ENCODE results near the gene RFX7.

Gene RFX7

GRCh38 chr15:56185980-56186379 is 57.7 kb downstream of the RFX7 start:
- Histone ChIP-seq H2BK12ac (ENCODE audit: low read length) (no peak overlapping the region), H2BK120ac (ENCODE audit: insufficient read depth, low read length, poor library complexity) (no peak overlapping the region), H3K4ac (ENCODE audit: low read depth, low read length) (no peak overlapping the region), H3K4me1 (ENCODE audit: control insufficient read depth in 1 of 2, insufficient read depth in 2 of 2, low read length in 2 of 2) (no peaks in the 10 kb centered on the region), H3K79me1 (ENCODE audit: low read length) (no peaks in the 10 kb centered on the region), H4K8ac (ENCODE audit: low read depth, low read length) (no peak overlapping the region), H3K23ac (ENCODE audit: low read length) (no peak overlapping the region), H3K27me3 (ENCODE audit: insufficient read depth, low read length) (no peaks in the 10 kb centered on the region), H3K79me2 (ENCODE audit: control insufficient read depth, insufficient read depth, low read length, poor library complexity) (peaks cover 1% of the 10 kb centered on the region), H3K9me3 (ENCODE audit: insufficient read depth, low read depth, low read length) (no peaks in the 10 kb centered on the region), H3K14ac (ENCODE audit: low read length) (no peak overlapping the region), H2BK5ac (ENCODE audit: low read depth, low read length, poor library complexity) (no peak overlapping the region), H2AK5ac (ENCODE audit: low read length) (no peak overlapping the region), H3K36me3 (ENCODE audit: control insufficient read depth in 1 of 2, insufficient read depth in 2 of 2, low read length in 2 of 2) (no peaks in the 10 kb centered on the region), H3K9ac (ENCODE audit: low read length) (no peak overlapping the region), H2AFZ (ENCODE audit: insufficient read depth, low read length, poor library complexity) (no peak overlapping the region), H3K27ac (ENCODE audit: low read depth, low read length) (no peak overlapping the region), H4K12ac (ENCODE audit: low read depth, low read length) (no peak overlapping the region), H3K4me2 (ENCODE audit: low read length) (no peak overlapping the region), H4K91ac (ENCODE audit: low read depth, low read length) (no peak overlapping the region), H3K18ac (ENCODE audit: low read length) (no peak overlapping the region), H3K4me3 (ENCODE audit: low read depth, low read length) (no peak overlapping the region)
- WGBS (ENCODE audit: extremely low coverage, insufficient coverage, insufficient read length): no CpG with 5 or more reads among the region's 1 CpG
- DNase-seq: no peak

DNA sequence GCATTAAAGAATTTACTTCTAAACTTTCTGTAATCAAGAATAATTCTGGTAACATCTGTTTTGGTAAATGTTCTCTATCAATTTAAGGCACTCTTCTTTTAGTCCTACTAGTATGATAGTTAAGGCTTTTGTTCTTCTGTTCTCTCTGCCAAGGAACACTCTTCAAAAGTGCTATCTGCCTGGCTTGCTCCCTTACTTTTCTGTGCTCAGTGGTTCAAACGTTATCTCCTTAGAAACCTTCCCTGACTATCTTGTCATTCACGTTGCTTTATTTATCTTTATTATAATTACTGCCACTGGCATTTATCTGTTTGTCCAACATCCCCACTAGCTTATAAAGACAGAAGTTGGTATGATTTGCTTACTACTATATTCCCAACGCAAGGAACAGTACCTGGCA is 59.2 kb downstream of the RFX7 start:
- Histone ChIP-seq H4K12ac (ENCODE audit: low read depth, low read length) (no peak overlapping the region), H3K79me1 (ENCODE audit: low read length) (no peaks in the 10 kb centered on the region), H2BK5ac (ENCODE audit: low read depth, low read length, poor library complexity) (no peak overlapping the region), H2BK12ac (ENCODE audit: low read length) (no peak overlapping the region), H3K4me1 (ENCODE audit: control insufficient read depth in 1 of 2, insufficient read depth in 2 of 2, low read length in 2 of 2) (no peaks in the 10 kb centered on the region), H3K4me3 (ENCODE audit: low read depth, low read length) (no peak overlapping the region), H3K9ac (ENCODE audit: low read length) (no peak overlapping the region), H3K27ac (ENCODE audit: low read depth, low read length) (no peak overlapping the region), H3K4ac (ENCODE audit: low read depth, low read length) (no peak overlapping the region), H3K18ac (ENCODE audit: low read length) (no peak overlapping the region), H2AFZ (ENCODE audit: insufficient read depth, low read length, poor library complexity) (no peak overlapping the region), H3K23ac (ENCODE audit: low read length) (no peak overlapping the region), H3K27me3 (ENCODE audit: insufficient read depth, low read length) (no peaks in the 10 kb centered on the region), H2BK120ac (ENCODE audit: insufficient read depth, low read length, poor library complexity) (no peak overlapping the region), H3K79me2 (ENCODE audit: control insufficient read depth, insufficient read depth, low read length, poor library complexity) (no peaks in the 10 kb centered on the region), H3K36me3 (ENCODE audit: control insufficient read depth in 1 of 2, insufficient read depth in 2 of 2, low read length in 2 of 2) (no peaks in the 10 kb centered on the region), H4K91ac (ENCODE audit: low read depth, low read length) (no peak overlapping the region), H3K9me3 (ENCODE audit: insufficient read depth, low read depth, low read length) (no peaks in the 10 kb centered on the region), H3K4me2 (ENCODE audit: low read length) (no peak overlapping the region), H3K14ac (ENCODE audit: low read length) (no peak overlapping the region), H2AK5ac (ENCODE audit: low read length) (no peak overlapping the region), H4K8ac (ENCODE audit: low read depth, low read length) (no peak overlapping the region)
- DNase-seq: no peak
- no CpG with 5 or more reads among the region's 3 CpGs for WGBS (ENCODE audit: extremely low coverage, insufficient coverage, insufficient read length)

GRCh38 chr15:56180851-56181250 is 62.8 kb downstream of the RFX7 start:
- no peak overlapping the region for H4K12ac ChIP-seq (ENCODE audit: low read depth, low read length)
- no peak overlapping the region for H3K4me2 ChIP-seq (ENCODE audit: low read length)
- no CpG with 5 or more reads among the region's 4 CpGs for WGBS (ENCODE audit: extremely low coverage, insufficient coverage, insufficient read length)

DNA sequence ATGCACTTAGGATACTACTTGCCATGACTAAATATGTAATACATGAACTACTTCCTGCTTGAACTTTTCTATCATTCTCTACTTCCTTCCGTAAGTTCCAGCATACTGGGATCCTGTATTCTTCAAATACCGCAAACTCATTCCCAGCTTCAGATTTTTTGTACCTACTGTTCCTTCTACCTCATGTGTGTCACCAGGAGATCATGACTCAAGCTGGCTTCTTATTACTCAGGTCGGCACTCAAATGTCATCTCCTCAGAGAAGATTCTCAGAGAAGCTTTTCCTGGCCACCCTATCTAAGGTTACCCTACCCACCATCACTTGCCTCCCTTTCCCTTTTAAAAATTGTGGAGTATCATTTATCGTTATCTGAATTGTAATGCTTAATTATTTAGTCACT is 66.7 kb downstream of the RFX7 start:
- Histone ChIP-seq H3K27ac (ENCODE audit: low read depth, low read length) (no peak overlapping the region), H2BK12ac (ENCODE audit: low read length) (no peak overlapping the region), H3K14ac (ENCODE audit: low read length) (no peak overlapping the region), H3K4ac (ENCODE audit: low read depth, low read length) (no peak overlapping the region), H3K23ac (ENCODE audit: low read length) (no peak overlapping the region), H3K79me1 (ENCODE audit: low read length) (no peaks in the 10 kb centered on the region), H3K18ac (ENCODE audit: low read length) (no peak overlapping the region), H4K12ac (ENCODE audit: low read depth, low read length) (no peak overlapping the region), H4K91ac (ENCODE audit: low read depth, low read length) (no peak overlapping the region), H3K9ac (ENCODE audit: low read length) (no peak overlapping the region), H2BK5ac (ENCODE audit: low read depth, low read length, poor library complexity) (no peak overlapping the region), H2AFZ (ENCODE audit: insufficient read depth, low read length, poor library complexity) (no peak overlapping the region), H3K4me1 (ENCODE audit: control insufficient read depth in 1 of 2, insufficient read depth in 2 of 2, low read length in 2 of 2) (no peaks in the 10 kb centered on the region), H3K9me3 (ENCODE audit: insufficient read depth, low read depth, low read length) (no peaks in the 10 kb centered on the region), H3K36me3 (ENCODE audit: control insufficient read depth in 1 of 2, insufficient read depth in 2 of 2, low read length in 2 of 2) (peaks cover 2 to 3% of the 10 kb centered on the region in 2 experiments), H2BK120ac (ENCODE audit: insufficient read depth, low read length, poor library complexity) (no peak overlapping the region), H3K4me3 (ENCODE audit: low read depth, low read length) (no peak overlapping the region), H4K8ac (ENCODE audit: low read depth, low read length) (no peak overlapping the region), H3K4me2 (ENCODE audit: low read length) (no peak overlapping the region), H3K27me3 (ENCODE audit: insufficient read depth, low read length) (no peaks in the 10 kb centered on the region), H3K79me2 (ENCODE audit: control insufficient read depth, insufficient read depth, low read length, poor library complexity) (no peaks in the 10 kb centered on the region), H2AK5ac (ENCODE audit: low read length) (no peak overlapping the region)
- no CpG with 5 or more reads among the region's 4 CpGs for WGBS (ENCODE audit: extremely low coverage, insufficient coverage, insufficient read length)
- DNase-seq: no peak

More at GRCh38 chr15:56180851-56181250, 62.8 kb downstream of the RFX7 start:
- H3K79me1 ChIP-seq (ENCODE audit: low read length): no peaks in the 10 kb centered on the region
- no peak overlapping the region for H3K23ac ChIP-seq (ENCODE audit: low read length)
- H4K8ac ChIP-seq (ENCODE audit: low read depth, low read length): no peak overlapping the region
- H2AFZ ChIP-seq (ENCODE audit: insufficient read depth, low read length, poor library complexity): no peak overlapping the region
- H3K36me3 ChIP-seq (ENCODE audit: control insufficient read depth in 1 of 2, insufficient read depth in 2 of 2, low read length in 2 of 2): no peaks in the 10 kb centered on the region
- no peak overlapping the region for H2AK5ac ChIP-seq (ENCODE audit: low read length)
- no peaks in the 10 kb centered on the region for H3K27me3 ChIP-seq (ENCODE audit: insufficient read depth, low read length)
- H3K9me3 ChIP-seq (ENCODE audit: insufficient read depth, low read depth, low read length): no peaks in the 10 kb centered on the region
- no peak overlapping the region for H2BK120ac ChIP-seq (ENCODE audit: insufficient read depth, low read length, poor library complexity)
- H3K14ac ChIP-seq (ENCODE audit: low read length): no peak overlapping the region
- no peak overlapping the region for H3K4ac ChIP-seq (ENCODE audit: low read depth, low read length)
- H2BK12ac ChIP-seq (ENCODE audit: low read length): no peak overlapping the region
- DNase-seq: no peak
- H3K79me2 ChIP-seq (ENCODE audit: control insufficient read depth, insufficient read depth, low read length, poor library complexity): no peaks in the 10 kb centered on the region
- no peak overlapping the region for H4K91ac ChIP-seq (ENCODE audit: low read depth, low read length)
- H3K27ac ChIP-seq (ENCODE audit: low read depth, low read length): no peak overlapping the region
- no peak overlapping the region for H3K4me3 ChIP-seq (ENCODE audit: low read depth, low read length)
- H3K9ac ChIP-seq (ENCODE audit: low read length): no peak overlapping the region
- H3K4me1 ChIP-seq (ENCODE audit: control insufficient read depth in 1 of 2, insufficient read depth in 2 of 2, low read length in 2 of 2): no peaks in the 10 kb centered on the region
- H3K18ac ChIP-seq (ENCODE audit: low read length): no peak overlapping the region
- no peak overlapping the region for H2BK5ac ChIP-seq (ENCODE audit: low read depth, low read length, poor library complexity)

Data from trophoblast cell (in vitro differentiated cells and primary cell).